ENCODE measurements around the gene MYL9.

Gene MYL9

GRCh38 chr20:36526521-36527011 lies 14.8 kb upstream of the MYL9 start:
- no peak for DNase-seq (ENCODE audit: low spot score)

DNA sequence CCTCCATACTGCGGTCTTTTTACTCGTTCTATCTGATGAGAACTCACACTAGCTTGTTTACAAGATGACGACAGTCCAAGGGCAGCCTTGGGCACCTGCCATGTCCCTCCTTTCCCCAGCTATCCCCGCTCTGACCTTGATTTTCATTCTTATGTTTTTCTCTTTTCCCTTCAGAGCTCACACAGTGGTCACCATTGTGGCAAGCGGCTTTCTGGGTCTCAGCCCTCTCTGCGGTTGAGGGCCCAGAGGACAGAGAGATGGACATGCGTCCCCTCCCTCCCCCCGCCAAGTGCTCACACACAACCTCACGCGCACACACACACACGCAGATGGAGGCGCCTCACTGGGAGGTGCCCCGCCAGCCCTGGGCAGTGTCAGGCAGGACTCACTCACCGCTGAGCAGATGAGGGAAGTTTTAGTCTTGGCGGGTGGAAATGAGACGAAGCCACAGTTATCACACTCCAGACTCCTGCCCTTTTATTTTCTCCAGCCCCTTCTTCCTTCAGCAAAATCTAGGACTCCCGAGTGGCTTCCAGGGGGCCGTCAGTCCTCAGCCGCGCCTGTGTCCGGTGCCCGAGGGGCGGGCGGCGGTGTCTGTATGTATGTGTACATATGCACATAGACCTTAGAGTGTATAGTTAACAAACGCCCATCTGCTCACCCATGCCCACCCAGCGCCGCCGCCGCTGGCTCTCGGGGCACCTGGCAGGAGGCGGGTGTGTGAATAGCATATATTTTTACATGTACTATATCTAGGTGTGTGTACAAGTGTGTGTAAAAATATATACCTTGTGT lies 13.8 kb upstream of the MYL9 start:
- DNase-seq (ENCODE audit: low spot score), result no peak

GRCh38 chr20:36528176-36528874 lies 13.0 kb upstream of the MYL9 start:
- DNase-seq (ENCODE audit: low spot score), result no peak

- DNase-seq (ENCODE audit: low spot score), result no peak
Measured at GRCh38 chr20:36528875-36529417, 12.4 kb upstream of the MYL9 start.

- DNase-seq (ENCODE audit: low spot score), result no peak
Measured at GRCh38 chr20:36532388-36532787, 8.9 kb upstream of the MYL9 start.

- no peak for DNase-seq (ENCODE audit: low spot score)
Measured at GRCh38 chr20:36532822-36533221, 8.5 kb upstream of the MYL9 start.

- DNase-seq (ENCODE audit: low spot score), result no peak
Measured at GRCh38 chr20:36538026-36538722, 3.1 kb upstream of the MYL9 start.

DNA sequence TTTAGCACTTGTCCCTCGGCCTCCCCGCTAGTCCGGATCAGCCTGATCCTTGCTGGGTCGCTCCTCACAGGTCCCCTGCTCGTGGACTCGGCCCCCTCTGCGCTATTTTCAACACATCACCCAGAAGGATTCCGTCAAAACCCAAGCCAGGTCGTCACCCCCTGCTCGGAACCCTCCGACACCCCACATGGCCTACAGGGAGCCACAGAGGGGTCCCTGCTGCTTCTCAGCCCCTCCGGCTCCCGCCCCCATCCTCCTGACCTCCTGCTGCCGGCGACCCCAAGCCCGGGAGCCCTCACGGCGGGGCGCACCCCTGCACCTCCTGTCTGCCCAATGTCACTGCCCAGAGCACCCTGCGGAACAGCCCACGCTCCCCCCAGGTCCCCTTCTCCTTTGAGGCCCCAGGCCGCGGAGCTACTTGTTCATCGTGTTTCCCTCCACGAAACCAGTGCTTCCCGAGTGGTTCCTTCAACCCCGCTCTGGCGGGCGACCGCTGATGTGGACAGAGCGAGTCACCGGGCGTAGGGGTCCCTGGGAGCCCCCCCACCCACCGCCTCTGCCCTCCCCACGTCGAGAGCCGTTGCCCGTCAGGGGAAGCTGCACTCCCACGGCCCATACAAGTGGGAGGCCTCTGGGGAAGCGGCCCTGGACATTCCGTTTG lies 638 bp upstream of the MYL9 start:
- no peak for DNase-seq (ENCODE audit: low spot score)

DNA sequence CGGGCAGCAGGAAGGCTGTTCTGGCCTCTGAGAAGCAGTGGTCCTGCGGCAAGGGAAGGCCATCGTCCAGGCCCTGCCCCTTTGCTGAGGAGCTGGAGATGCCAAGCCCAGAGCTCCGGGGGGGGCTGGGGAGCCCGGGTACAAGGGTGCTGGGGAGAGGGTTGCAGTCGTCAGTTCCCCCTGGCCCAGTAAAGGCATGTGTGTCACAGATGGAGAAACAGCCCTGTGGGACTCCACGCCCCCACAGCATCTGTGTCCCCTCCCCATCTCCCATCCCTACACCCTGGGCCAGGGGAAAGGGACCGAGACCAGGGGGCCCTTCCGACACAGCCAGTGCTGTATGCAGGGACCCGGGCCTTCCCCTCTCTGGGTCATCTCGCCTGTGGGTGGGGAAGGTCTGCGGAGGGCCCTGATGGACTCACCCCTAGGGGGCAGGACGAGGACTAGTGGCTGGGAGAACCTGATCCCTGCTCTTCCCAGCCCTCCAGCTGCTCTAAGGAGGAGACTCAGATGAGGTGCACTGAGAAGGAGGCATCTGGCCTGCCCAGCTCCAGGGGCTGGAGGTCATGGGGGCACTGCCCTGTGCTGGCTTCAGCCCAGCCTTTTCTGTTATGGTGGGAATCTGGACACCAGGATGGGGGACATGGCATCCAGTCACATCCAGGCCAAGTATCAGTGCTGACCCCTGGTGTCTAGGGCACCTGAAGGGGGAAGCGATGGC lies 609 bp downstream of the MYL9 start:
- no peak for DNase-seq (ENCODE audit: low spot score)

GRCh38 chr20:36542516-36543183 lies 1.3 kb downstream of the MYL9 start:
- DNase-seq (ENCODE audit: low spot score), result no peak

- no peak for DNase-seq (ENCODE audit: low spot score)
Measured at GRCh38 chr20:36543184-36544133, 2.1 kb downstream of the MYL9 start.

DNA sequence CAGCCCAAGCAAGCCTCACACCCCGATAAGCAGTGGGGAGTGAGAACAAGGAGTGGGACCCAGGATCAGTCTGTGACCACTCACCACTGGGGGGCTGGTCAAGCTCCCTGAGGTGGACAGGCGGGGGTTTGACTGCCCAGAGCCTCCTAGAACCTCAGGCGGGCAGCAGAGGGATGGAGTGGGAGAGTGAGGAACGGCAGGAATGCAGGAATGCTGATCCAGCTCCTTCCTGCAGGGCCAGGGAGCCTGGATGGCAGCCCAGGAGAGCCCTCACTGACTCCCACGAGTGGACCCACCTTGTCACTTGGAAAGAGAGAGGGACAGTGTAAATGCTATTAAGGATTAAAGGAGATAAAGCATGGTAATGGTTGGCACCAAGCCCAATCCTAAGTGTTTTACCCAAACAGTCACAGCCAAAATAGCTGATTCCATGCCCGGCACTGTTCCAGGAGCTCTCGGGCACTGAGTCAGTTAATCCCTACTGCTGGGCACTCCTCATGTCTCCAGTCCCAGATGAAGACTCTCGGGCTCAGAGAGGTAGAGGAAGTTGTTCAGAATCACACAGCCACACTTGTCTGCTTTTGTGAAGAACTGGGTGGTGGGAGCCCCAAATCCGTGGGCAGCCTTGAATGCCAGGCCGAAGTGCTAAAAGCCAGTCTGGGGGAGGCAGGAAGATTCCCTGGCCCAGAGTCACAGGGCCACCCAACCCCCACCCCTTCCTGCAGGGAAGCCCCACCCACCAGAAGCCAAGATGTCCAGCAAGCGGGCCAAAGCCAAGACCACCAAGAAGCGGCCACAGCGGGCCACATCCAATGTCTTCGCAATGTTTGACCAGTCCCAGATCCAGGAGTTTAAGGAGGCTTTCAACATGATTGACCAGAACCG lies 3.1 kb downstream of the MYL9 start:
- DNase-seq (ENCODE audit: low spot score), result no peak

GRCh38 chr20:36546111-36546736 lies 4.9 kb downstream of the MYL9 start:
- DNase-seq (ENCODE audit: low spot score), result no peak

DNA sequence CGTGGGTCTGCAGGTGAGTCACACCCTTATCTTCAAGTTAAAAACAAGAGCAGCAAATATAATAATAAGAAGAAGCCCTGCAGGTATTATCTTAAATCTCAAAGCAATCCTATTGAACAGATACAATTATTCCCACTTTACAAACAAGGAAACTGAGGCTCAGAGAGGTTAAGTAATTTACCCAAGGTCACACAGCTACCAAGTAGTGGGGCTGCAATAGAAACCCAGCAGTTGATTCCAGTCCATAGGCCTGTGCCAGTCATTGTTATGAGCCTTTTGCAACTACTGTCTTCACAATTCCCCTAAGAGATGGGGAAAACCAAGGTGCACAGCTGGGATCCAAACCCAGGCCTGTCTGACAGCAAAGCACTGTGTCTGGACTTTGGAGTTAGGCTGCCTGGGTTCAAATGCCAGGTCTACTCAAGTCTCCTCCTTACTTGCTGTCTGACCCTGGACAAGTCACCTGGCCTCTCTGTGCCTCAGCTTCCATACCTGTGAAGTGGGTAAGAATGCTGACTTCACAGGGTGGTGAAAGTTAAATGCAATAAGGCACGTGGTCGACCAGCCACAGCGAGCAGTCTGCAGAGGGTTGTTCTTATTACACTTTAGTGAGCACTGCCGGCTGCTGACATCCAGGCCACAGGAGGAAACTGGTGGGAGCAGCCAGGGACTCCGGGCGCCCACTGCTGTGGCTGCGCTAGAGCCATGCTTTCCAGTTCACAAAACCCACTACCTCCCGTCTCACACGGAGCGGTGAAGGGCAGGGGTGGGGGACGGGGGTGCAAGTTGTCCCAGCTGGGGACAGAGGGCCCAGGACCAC lies 6.1 kb downstream of the MYL9 start:
- DNase-seq (ENCODE audit: low spot score), result no peak

- DNase-seq (ENCODE audit: low spot score), result no peak
Measured at GRCh38 chr20:36548006-36548315, 6.6 kb downstream of the MYL9 start.

DNA sequence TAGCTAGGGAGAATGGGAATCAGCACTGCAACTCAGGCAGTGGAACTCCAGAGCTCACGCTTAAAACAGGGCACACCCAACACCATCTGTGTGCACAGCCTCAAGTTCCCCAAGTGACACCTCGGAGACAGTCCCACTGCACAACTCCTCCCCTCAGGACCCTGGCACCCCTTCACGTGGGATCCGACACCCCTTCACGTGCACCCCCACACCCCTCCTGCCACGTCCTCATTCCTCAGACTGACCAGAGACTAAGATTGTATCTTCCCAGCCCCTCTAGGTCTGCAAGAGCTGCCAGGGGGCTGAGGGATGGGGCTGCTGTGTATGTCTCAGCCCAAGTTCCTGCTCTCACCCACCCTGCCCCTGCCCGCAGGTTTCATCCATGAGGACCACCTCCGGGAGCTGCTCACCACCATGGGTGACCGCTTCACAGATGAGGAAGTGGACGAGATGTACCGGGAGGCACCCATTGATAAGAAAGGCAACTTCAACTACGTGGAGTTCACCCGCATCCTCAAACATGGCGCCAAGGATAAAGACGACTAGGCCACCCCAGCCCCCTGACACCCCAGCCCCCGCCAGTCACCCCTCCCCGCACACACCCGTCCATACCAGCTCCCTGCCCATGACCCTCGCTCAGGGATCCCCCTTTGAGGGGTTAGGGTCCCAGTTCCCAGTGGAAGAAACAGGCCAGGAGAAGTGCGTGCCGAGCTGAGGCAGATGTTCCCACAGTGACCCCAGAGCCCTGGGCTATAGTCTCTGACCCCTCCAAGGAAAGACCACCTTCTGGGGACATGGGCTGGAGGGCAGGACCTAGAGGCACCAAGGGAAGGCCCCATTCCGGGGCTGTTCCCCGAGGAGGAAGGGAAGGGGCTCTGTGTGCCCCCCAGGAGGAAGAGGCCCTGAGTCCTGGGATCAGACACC lies 7.6 kb downstream of the MYL9 start:
- DNase-seq (ENCODE audit: low spot score), result no peak

DNA sequence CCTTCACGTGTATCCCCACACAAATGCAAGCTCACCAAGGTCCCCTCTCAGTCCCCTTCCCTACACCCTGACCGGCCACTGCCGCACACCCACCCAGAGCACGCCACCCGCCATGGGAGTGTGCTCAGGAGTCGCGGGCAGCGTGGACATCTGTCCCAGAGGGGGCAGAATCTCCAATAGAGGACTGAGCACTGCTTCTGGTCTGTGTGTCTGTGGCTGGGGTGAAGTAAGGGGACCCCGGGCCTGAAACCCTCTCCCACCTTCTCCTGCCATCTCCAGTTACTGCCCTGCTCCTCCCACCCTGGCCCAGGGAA lies 8.3 kb downstream of the MYL9 start:
- no peak for DNase-seq (ENCODE audit: low spot score)

Data from activated CD4-positive, alpha-beta T cell treated with anti-CD3 and anti-CD28 coated beads, Interleukin-2, Interleukin-4, amounts not matched to agents 100 ng/mL and 50 ng/mL, durations not matched to agents 16 hours and 8 hours (primary cell).